ENCODE measurements around the gene UBE2G2. TPM values are rescaled to one million over a fixed set of nuclear protein-coding genes. Genes with fewer than 3 reads are reported as not detected.

UBE2G2 gene
- total RNA-seq, 1 donor from 2014 or later: 111 TPM

GRCh38 chr21:44848821-44849521 is 47.4 kb upstream of the UBE2G2 start:
- H3K27ac Mint-ChIP-seq (ENCODE audit: unreplicated experiment): no peak overlapping the region
- no peak overlapping the region for H3K4me3 Mint-ChIP-seq
- no peaks in the 10 kb centered on the region for H3K9me3 Mint-ChIP-seq
- H3K4me1 Mint-ChIP-seq: peaks cover 13% of the 10 kb centered on the region
- H3K36me3 Mint-ChIP-seq (ENCODE audit: low read depth): peaks cover 5% of the 10 kb centered on the region
- H3K27me3 Mint-ChIP-seq (ENCODE audit: low read depth): peaks cover 5% of the 10 kb centered on the region
- DNase-seq (ENCODE audit: low read depth, low spot score): no peak
- no peak for TF ChIP-seq CTCF (conservative IDR thresholded peaks at IDR 0.05)

- no peak overlapping the region for H3K27ac Mint-ChIP-seq (ENCODE audit: unreplicated experiment)
Observed at GRCh38 chr21:44847261-44848056, 45.8 kb upstream of the UBE2G2 start.

GRCh38 chr21:44846485-44847260 is 45.1 kb upstream of the UBE2G2 start:
- peaks cover 5% of the 10 kb centered on the region for H3K36me3 Mint-ChIP-seq (ENCODE audit: low read depth)
- H3K27me3 Mint-ChIP-seq (ENCODE audit: low read depth): peaks cover 5% of the 10 kb centered on the region
- DNase-seq (ENCODE audit: low read depth, low spot score): no peak
- H3K4me1 Mint-ChIP-seq: peaks cover 13% of the 10 kb centered on the region
- no peaks in the 10 kb centered on the region for H3K9me3 Mint-ChIP-seq
- H3K4me3 Mint-ChIP-seq: peak overlapping the region; percentile 47
- TF ChIP-seq CTCF (conservative IDR thresholded peaks at IDR 0.05): no peak
- H3K27ac Mint-ChIP-seq (ENCODE audit: unreplicated experiment): no peak overlapping the region

More at GRCh38 chr21:44847261-44848056, 45.8 kb upstream of the UBE2G2 start:
- H3K36me3 Mint-ChIP-seq (ENCODE audit: low read depth): peaks cover 5% of the 10 kb centered on the region
- DNase-seq (ENCODE audit: low read depth, low spot score): no peak
- H3K4me1 Mint-ChIP-seq: peaks cover 13% of the 10 kb centered on the region
- H3K27me3 Mint-ChIP-seq (ENCODE audit: low read depth): peaks cover 5% of the 10 kb centered on the region
- H3K9me3 Mint-ChIP-seq: no peaks in the 10 kb centered on the region
- no peak for TF ChIP-seq CTCF (conservative IDR thresholded peaks at IDR 0.05)
- no peak overlapping the region for H3K4me3 Mint-ChIP-seq

GRCh38 chr21:44846224-44846484 is 44.5 kb upstream of the UBE2G2 start:
- no peak for DNase-seq (ENCODE audit: low read depth, low spot score)
- Mint-ChIP-seq H3K4me3 (peak overlapping the region; percentile 47), H3K4me1 (peaks cover 13% of the 10 kb centered on the region), H3K9me3 (no peaks in the 10 kb centered on the region), H3K36me3 (ENCODE audit: low read depth) (peaks cover 5% of the 10 kb centered on the region), H3K27me3 (ENCODE audit: low read depth) (peaks cover 5% of the 10 kb centered on the region), H3K27ac (ENCODE audit: unreplicated experiment) (no peak overlapping the region)
- peak; percentile 8 for TF ChIP-seq CTCF (conservative IDR thresholded peaks at IDR 0.05)

- TF ChIP-seq CTCF (conservative IDR thresholded peaks at IDR 0.05): peak; percentile 48
- peaks cover 5% of the 10 kb centered on the region for H3K27me3 Mint-ChIP-seq (ENCODE audit: low read depth)
- no peak overlapping the region for H3K4me3 Mint-ChIP-seq
- no peaks in the 10 kb centered on the region for H3K9me3 Mint-ChIP-seq
- H3K36me3 Mint-ChIP-seq (ENCODE audit: low read depth): peaks cover 2% of the 10 kb centered on the region
- H3K27ac Mint-ChIP-seq (ENCODE audit: unreplicated experiment): no peak overlapping the region
- peaks cover 13% of the 10 kb centered on the region for H3K4me1 Mint-ChIP-seq
- peak; percentile 58 for DNase-seq (ENCODE audit: low read depth, low spot score)
Observed at GRCh38 chr21:44845418-44846223, 44.0 kb upstream of the UBE2G2 start.
